Measurements from ENCODE around the gene DUSP5.

The DUSP5 gene

GRCh38 chr10:110498982-110499795 lies 1.5 kb downstream of the DUSP5 start:
- in situ Hi-C loops (cut with HindIII; ENCODE audit: low sequenced_read_pairs): no loop called here

DNA sequence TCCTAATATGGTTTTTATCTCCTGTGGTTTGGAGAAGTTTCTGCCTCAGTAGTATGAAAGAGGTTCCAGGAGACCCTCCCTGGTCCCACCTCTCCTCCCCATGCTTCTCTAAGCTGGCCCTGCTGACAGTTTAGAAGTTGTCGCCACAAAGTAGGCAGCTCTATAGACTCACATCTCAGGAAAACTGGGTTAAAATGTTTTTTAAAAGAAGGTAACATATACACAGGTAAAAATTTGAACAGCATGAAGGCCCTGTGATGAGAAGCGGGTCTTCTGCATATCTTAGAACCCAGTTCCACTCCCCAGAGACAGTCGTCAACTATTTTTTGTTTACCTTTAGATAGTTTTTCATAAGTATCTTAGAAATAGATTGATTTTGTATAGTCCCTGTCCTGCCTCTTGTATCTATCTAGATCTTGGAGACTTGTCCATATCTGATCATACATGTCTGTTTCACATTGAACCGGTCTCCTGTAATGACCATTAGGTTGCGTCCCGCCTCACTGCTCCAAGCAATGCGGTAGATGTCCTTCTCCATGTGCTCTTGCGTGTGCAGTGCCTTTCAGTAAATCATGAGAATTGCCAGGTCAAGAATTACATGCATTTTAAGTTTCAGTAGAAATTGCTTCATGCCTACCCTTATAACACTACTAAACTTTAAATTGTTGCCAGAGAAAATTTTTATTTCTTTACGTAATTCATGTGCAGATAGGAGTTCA lies 2.2 kb downstream of the DUSP5 start:
- in situ Hi-C loops (cut with HindIII; ENCODE audit: low sequenced_read_pairs): loop anchor here (5.0 kb wide), 1 partner anchor 47 kb away; no protein-coding TSS in a partner anchor

- in situ Hi-C loops (cut with HindIII; ENCODE audit: low sequenced_read_pairs): loop anchor here (5.0 kb wide), 1 partner anchor 47 kb away; no protein-coding TSS in a partner anchor
Measured at GRCh38 chr10:110500515-110500905, 2.8 kb downstream of the DUSP5 start.

DNA sequence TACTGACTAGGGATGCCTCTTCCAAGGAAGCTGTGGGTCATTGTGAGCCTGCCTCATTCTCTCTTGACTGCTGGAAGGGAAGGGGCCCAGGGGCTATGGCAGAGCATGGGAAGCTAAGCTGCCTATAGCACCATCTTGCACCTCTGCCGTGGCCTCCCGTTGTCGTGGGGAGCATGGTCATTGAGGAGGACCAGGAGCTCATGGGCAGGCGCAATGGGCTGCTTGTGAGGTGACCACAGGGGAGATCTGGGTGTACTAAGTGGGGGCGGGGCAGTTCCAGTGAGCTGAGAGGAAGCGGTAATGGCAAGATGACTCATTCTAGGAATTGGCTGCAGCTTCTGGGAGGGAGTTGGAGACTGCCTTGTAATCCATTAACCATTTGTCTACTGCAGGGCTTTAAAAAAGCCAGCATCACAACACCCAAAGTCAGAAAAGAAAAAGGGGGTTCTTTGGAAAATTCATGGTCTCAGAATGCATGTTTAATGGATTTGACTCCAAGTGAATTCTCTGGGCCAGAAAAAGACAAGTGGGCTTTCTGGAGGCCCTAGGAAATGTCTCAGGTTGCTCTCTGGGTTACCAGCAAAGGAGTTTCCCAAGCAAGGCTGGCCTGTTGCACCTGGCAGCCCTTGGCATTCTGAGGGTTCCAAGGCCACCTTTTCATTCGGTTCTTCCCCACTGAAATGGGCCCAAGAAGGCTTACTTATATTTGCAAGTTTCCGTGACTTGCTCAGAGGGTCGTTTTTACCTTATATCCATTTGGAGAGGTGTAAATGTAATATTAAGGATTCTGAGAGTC lies 3.6 kb downstream of the DUSP5 start:
- in situ Hi-C loops (cut with HindIII; ENCODE audit: low sequenced_read_pairs): loop anchor here (5.0 kb wide), 1 partner anchor 46 kb away; no protein-coding TSS in a partner anchor

DNA sequence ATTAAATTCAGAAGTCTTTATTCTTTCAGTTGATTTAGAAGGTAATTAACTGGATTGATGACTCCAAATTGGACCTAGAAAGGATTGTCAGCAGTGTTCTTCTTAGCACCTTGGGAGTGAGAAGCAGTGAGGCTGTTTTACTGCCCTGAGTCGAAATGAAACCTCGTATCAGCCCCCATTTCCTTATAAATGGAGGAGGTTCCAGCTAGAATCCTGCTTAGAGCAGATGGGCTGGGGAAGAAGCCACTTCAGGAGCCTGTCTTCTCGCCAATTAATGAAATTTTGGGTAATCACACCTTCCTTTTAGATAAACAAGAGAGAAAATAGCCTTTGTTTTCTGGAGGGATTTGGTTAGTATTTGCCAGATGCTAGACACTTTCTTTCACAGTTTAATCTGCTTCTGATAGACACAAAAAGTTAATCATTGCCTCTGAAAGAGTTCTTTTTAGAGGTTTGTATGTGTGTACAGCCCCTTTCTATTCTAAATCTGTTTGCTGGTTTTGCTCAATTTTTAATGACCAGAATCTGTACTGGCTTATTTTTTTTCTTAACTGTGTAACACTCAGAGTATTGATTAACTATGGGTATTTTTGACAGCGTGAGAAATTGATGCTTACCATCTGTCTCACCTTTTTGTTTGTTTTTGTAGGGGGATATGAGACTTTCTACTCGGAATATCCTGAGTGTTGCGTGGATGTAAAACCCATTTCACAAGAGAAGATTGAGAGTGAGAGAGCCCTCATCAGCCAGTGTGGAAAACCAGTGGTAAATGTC lies 4.6 kb downstream of the DUSP5 start:
- in situ Hi-C loops (cut with HindIII; ENCODE audit: low sequenced_read_pairs): loop anchor here (5.0 kb wide), 1 partner anchor 45 kb away; no protein-coding TSS in a partner anchor

DNA sequence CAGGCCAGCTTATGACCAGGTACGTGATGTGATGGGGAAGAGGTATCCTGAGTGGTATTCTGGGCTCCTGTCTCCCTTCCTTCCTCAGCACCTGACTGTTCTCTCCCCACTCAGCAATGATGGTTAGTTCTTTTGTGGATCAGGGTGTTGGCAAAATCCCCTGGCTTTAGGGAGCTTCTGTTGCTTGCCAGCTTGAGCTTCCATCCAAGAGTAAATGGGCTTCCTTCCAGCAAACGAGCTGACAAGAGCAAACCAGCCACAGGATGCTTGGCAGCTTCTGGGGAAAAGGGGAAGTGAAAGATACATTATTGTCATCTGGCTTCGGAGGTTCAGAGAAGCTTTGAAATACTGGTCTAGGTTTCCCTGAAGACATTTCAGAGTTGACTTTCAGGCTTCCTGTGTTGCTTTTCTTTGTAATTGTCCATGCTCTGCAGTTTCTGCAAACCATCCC lies 5.2 kb downstream of the DUSP5 start:
- in situ Hi-C loops (cut with HindIII; ENCODE audit: low sequenced_read_pairs): loop anchor here (5.0 kb wide), 1 partner anchor 44 kb away; no protein-coding TSS in a partner anchor

- in situ Hi-C loops (cut with HindIII; ENCODE audit: low sequenced_read_pairs): loop anchor here (5.0 kb wide), 1 partner anchor 44 kb away; no protein-coding TSS in a partner anchor
Measured at GRCh38 chr10:110503528-110504110, 5.9 kb downstream of the DUSP5 start.

DNA sequence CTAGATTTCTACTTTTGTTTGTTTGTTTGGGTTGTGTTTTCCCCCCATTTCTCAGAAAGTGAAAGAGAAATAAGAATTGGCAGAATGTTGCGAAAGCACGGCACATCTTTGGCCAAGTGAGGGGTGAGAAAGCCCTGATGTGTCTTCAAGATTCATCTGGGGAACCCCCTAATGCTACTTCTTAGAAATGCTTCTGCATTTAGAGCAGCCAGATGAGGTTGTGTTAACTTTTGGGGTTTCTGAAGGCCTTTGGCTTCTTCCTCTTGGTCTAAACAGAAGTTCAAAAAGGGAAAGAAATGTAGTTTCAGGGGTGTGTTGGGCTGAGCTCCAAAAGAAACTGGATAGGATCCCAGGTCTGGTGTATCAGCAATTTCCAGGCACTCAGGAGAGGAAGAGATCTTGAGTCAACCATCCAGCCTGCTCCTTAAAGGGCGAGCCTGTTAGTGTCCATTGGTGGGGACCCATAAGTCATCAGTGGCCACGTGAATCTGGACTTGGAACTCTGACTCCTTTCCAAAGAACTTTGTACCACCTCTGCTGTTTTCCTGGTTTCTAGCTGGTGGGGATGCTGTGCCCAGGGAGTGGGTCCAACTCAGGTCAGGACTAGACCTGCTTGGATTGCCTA lies 6.5 kb downstream of the DUSP5 start:
- in situ Hi-C loops (cut with HindIII; ENCODE audit: low sequenced_read_pairs): loop anchor here (5.0 kb wide), 1 partner anchor 43 kb away; no protein-coding TSS in a partner anchor

- in situ Hi-C loops (cut with HindIII; ENCODE audit: low sequenced_read_pairs): loop anchor here (5.0 kb wide), 1 partner anchor 93 kb away; no protein-coding TSS in a partner anchor
Measured at GRCh38 chr10:110505130-110505770, 7.5 kb downstream of the DUSP5 start.

DNA sequence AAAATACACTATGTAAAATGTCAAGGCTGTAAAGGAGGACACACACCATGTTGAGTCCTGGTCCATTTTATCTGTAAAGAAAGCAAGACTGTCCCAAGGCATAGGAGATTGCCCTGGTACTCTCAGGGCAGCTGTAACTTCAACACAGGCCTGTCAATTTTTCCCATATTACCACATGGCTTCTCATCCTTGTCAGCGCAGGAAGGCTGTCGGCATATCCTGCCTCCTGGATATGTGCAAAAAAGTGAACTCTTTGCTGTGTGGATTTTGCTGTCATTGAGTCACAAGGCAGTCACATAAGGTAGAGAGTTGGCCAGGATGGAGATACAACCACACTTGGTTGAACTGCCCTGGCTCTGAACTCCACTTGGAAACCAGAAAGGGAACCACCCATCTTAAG lies 8.7 kb downstream of the DUSP5 start:
- in situ Hi-C loops (cut with HindIII; ENCODE audit: low sequenced_read_pairs): loop anchor here (5.0 kb wide), 1 partner anchor 94 kb away; no protein-coding TSS in a partner anchor

- in situ Hi-C loops (cut with HindIII; ENCODE audit: low sequenced_read_pairs): loop anchor here (5.0 kb wide), 1 partner anchor 95 kb away; no protein-coding TSS in a partner anchor
Measured at GRCh38 chr10:110507346-110507745, 9.6 kb downstream of the DUSP5 start.

GRCh38 chr10:110508159-110508788 lies 10.6 kb downstream of the DUSP5 start:
- in situ Hi-C loops (cut with HindIII; ENCODE audit: low sequenced_read_pairs): loop anchor here (5.0 kb wide), 1 partner anchor 96 kb away; no protein-coding TSS in a partner anchor

DNA sequence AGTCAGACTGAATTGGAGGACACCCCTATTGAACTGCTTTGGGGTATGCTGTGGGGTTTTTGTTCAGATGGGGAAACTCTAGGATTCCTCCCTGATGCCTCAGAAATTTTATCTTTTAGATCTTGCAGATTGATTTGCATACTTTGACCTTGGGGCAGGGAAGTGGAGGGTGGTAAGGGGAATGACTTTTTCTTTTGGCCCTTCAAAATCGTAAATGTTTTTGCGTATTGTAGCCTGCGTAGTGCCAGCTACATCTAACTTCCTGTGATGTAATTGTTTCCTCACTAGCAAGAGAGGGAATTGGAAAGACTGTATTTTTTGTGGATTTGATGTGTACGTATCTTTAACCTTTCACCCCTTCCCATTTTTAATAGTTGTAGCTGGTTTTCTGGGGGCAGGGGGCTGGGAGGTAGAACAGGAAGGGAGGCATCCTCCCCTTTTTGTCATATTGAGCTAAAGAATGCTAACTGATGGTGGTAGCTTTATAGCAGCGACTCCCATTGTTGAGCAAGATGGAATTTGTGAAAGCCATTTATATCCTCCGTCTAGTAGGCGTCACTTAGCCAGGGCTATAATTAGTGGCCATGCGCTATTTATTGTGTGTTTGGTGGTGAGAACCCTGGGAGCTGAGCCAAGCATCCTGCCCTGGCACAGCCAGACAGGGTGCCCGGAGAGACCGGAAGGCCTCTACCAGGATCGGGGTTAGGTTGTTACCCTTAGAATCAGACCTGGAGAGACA lies 11.3 kb downstream of the DUSP5 start:
- in situ Hi-C loops (cut with HindIII; ENCODE audit: low sequenced_read_pairs): loop anchor here (5.0 kb wide), 1 partner anchor 97 kb away; no protein-coding TSS in a partner anchor

DNA sequence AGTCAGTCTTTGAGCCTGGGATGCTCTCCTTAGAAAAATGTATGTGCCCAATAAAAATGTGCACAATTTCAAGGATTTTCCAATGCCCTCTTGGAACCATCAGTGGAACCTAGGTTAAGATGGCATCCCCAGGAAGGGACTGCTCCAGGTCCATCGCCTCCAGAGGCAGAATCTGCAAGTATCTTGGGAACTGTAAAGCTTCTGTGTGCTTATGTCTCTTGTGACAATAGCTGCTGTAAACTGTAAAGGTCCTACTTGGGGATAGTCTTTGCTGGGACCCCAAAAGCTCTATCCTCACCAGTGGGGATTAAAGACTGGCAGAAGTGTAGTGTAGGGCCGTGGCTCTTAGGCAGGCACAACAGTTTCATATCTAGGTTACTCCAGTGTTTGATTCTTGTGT lies 11.9 kb downstream of the DUSP5 start:
- in situ Hi-C loops (cut with HindIII; ENCODE audit: low sequenced_read_pairs): loop anchor here (5.0 kb wide), 1 partner anchor 97 kb away; no protein-coding TSS in a partner anchor

DNA sequence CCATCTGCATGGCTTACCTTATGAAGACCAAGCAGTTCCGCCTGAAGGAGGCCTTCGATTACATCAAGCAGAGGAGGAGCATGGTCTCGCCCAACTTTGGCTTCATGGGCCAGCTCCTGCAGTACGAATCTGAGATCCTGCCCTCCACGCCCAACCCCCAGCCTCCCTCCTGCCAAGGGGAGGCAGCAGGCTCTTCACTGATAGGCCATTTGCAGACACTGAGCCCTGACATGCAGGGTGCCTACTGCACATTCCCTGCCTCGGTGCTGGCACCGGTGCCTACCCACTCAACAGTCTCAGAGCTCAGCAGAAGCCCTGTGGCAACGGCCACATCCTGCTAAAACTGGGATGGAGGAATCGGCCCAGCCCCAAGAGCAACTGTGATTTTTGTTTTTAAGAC lies 12.4 kb downstream of the DUSP5 start:
- in situ Hi-C loops (cut with HindIII; ENCODE audit: low sequenced_read_pairs): no loop called here

DNA sequence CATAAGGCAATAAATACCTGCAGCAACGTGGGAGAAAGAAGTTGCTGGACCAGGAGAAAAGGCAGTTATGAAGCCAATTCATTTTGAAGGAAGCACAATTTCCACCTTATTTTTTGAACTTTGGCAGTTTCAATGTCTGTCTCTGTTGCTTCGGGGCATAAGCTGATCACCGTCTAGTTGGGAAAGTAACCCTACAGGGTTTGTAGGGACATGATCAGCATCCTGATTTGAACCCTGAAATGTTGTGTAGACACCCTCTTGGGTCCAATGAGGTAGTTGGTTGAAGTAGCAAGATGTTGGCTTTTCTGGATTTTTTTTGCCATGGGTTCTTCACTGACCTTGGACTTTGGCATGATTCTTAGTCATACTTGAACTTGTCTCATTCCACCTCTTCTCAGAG lies 13.0 kb downstream of the DUSP5 start:
- in situ Hi-C loops (cut with HindIII; ENCODE audit: low sequenced_read_pairs): no loop called here
